Renal pelvis (tissue), 3 donors: ENCODE measurements around the gene TFB2M. TPM values are rescaled to one million over a fixed set of nuclear protein-coding genes. Genes with fewer than 3 reads are reported as not detected.

Experiments
- polyA plus RNA-seq, 3 donors: library from polyadenylated mRNA; unstranded; fragments of 120-200 nt; gene quantifications; one replicate each; pipeline ENCODE4 v1.2.1, GENCODE V29; 2013; ENCODE audit not compliant: insufficient read length in 3 of 3

TFB2M gene
- polyA plus RNA-seq, 3 donors, result 19.3 to 20.9 (median 20.1) TPM

Other genes starting within 250 kb of the TFB2M start
- gene SMYD3, start 59.0 kb downstream of the TFB2M start, polyA plus RNA-seq, result 10 to 100 TPM; 25.8 to 30.3 (median 26.1) TPM
- 10 to 100 TPM; 19.2 to 20.7 (median 19.9) TPM for gene CNST, start 195 bp upstream of the TFB2M start, polyA plus RNA-seq
- 10 to 100 TPM; 55.1 to 56.5 (median 56.0) TPM for gene SCCPDH, start 158.1 kb upstream of the TFB2M start, polyA plus RNA-seq